ENCODE measurements around the gene PAFAH1B2. TPM values are rescaled to one million over a fixed set of nuclear protein-coding genes. Genes with fewer than 3 reads are reported as not detected.
"Not testable (repeated sequence)": the region's sequence is repeated elsewhere in the genome, so short reads cannot be mapped to it uniquely, and the experiment has no call there.

Gene PAFAH1B2
- total RNA-seq, 1 donor from 2014 or later, result 203 TPM

DNA sequence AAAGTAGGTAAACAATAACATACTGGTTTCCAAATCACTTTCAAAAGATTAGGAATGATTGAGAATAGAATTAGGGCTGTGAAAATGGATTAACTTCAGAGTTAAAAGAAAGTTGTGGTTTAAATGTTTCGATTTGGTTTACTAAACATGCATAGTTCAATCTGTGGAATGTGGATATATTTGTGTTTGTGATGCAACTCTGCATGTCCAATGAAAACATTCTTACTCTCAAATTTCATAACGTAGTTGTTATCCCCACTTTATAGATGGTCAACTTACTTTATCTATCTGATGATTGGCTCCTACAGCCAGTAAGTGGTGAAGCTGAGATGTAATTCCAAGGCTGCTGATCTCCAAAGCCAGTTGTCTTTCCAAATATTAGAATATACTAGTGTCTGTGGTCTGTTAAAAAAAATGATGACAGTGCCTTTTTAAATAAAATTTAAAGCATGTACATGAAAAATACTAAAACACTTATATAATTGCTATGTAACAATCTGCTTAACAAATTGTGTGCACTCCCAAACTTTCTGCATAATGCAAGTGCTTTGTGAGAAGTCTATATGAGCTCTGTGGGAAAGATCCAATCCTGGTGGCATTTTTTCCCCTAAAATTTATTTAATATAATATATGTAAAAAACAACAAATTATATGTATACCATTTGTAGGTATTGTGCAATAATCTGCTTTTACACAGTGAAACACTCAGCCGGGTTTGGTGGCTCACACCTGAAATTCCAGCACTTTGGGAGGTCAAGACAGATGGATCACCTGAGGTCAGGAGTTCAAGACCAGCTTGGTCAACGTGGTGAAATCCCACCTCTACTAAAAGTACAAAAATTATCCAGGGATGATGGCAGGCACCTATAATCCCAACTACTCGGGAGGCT is 36.1 kb upstream of the PAFAH1B2 start:
- Mint-ChIP-seq H3K36me3 (no peaks in the 10 kb centered on the region), H3K27ac (no peak overlapping the region), H3K4me3 (no peak overlapping the region), H3K9me3 (no peaks in the 10 kb centered on the region), H3K27me3 (ENCODE audit: insufficient read depth, low read depth) (no peaks in the 10 kb centered on the region), H3K4me1 (no peaks in the 10 kb centered on the region)
- H2AFZ ChIP-seq (replicated peaks), result no peak overlapping the region
- no peaks in the 10 kb centered on the region for H3K36me3 ChIP-seq
- no peak overlapping the region for H3K4me3 ChIP-seq
- no peaks in the 10 kb centered on the region for H3K27me3 ChIP-seq
- no peak overlapping the region for H3K9ac ChIP-seq
- TF ChIP-seq, protein P1, sequence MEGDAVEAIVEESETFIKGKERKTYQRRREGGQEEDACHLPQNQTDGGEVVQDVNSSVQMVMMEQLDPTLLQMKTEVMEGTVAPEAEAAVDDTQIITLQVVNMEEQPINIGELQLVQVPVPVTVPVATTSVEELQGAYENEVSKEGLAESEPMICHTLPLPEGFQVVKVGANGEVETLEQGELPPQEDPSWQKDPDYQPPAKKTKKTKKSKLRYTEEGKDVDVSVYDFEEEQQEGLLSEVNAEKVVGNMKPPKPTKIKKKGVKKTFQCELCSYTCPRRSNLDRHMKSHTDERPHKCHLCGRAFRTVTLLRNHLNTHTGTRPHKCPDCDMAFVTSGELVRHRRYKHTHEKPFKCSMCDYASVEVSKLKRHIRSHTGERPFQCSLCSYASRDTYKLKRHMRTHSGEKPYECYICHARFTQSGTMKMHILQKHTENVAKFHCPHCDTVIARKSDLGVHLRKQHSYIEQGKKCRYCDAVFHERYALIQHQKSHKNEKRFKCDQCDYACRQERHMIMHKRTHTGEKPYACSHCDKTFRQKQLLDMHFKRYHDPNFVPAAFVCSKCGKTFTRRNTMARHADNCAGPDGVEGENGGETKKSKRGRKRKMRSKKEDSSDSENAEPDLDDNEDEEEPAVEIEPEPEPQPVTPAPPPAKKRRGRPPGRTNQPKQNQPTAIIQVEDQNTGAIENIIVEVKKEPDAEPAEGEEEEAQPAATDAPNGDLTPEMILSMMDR (IDR thresholded peaks at IDR 0.05), result no peak
- TF ChIP-seq EZH2 (IDR thresholded peaks at IDR 0.05) (no peak), EZH2phosphoT487 (IDR thresholded peaks at IDR 0.05) (no peak)
- no peaks in the 10 kb centered on the region for H3K4me1 ChIP-seq
- H3K27ac ChIP-seq, result no peak overlapping the region
- no peak for DNase-seq (ENCODE audit: low spot score)
- H4K20me1 ChIP-seq (ENCODE audit: low read depth), result no peaks in the 10 kb centered on the region
- no peaks in the 10 kb centered on the region for H3F3A ChIP-seq (ENCODE audit: low read depth)
- no peak overlapping the region for H3K4me2 ChIP-seq
- no peaks in the 10 kb centered on the region for H3K9me3 ChIP-seq (ENCODE audit: low read depth)
- no peaks in the 10 kb centered on the region for H3K79me2 ChIP-seq (ENCODE audit: low read depth)

DNA sequence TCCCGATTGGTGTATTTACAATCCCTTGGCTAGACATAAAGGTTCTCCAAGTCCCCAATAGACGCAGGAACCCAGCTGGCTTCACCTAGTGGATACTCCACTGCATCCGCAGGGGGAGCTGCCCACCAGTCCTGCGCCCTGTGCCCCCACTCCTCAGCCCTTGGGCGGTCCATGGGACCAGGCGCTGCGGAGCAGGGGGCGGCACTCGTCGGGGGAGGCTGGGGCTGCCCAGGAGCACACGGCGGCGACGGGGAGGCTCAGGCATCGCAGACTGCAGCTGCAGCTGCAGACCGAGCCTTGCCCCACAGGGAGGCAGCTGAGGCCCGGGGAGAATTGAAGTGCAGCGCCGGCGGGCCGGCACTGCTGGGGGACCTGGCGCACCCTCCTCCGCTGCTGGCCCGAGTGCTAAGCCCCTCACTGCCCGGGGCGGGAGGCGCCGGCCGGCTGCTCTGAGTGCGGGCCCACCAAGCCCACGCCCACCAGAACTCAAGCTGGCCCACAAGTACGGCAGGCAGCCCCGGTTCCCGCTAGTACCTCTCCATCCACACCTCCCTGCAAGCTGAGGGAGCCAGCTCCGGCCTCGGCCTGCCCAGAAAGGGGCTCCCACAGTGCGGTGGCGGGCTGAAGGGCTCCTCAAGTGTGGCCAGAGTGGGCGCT is 33.7 kb upstream of the PAFAH1B2 start:
- H3K9me3 Mint-ChIP-seq, result no peaks in the 10 kb centered on the region
- H3K4me1 Mint-ChIP-seq, result no peaks in the 10 kb centered on the region
- TF ChIP-seq EZH2 (IDR thresholded peaks at IDR 0.05) (no peak), EZH2phosphoT487 (IDR thresholded peaks at IDR 0.05) (no peak)
- TF ChIP-seq, protein P1 (IDR thresholded peaks at IDR 0.05), result no peak
- no peak for DNase-seq (ENCODE audit: low spot score)
- Histone ChIP-seq H3K9ac (no peak overlapping the region), H3K36me3 (no peaks in the 10 kb centered on the region), H3K79me2 (ENCODE audit: low read depth) (no peaks in the 10 kb centered on the region), H2AFZ (replicated peaks) (no peak overlapping the region), H3K4me2 (no peak overlapping the region), H3F3A (ENCODE audit: low read depth) (no peaks in the 10 kb centered on the region), H3K9me3 (ENCODE audit: low read depth) (no peaks in the 10 kb centered on the region), H3K4me1 (no peaks in the 10 kb centered on the region), H3K27ac (no peak overlapping the region), H3K27me3 (no peaks in the 10 kb centered on the region), H4K20me1 (ENCODE audit: low read depth) (no peaks in the 10 kb centered on the region), H3K4me3 (no peak overlapping the region)
- H3K27me3 Mint-ChIP-seq (ENCODE audit: insufficient read depth, low read depth), result peaks cover 2% of the 10 kb centered on the region
- H3K36me3 Mint-ChIP-seq, result no peaks in the 10 kb centered on the region
- no peak overlapping the region for H3K27ac Mint-ChIP-seq
- H3K4me3 Mint-ChIP-seq, result no peak overlapping the region

DNA sequence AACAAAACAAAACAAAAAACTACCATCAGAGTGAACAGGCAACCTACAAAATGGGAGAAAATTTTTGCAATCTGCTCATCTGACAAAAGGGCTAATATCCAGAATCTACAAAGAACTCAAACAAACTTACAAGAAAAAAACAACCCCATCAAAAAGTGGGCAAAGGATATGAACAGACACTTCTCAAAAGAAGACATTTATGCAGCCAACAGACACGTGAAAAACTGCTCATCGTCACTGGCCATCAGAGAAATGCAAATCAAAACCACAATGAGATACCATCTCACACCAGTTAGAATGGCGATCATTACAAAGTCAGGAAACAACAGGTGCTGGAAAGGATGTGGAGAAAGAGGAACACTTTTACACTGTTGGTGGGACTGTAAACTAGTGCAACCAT is 31.6 kb upstream of the PAFAH1B2 start:
- H3K4me2 ChIP-seq; H3K4me1 ChIP-seq; H3K36me3 Mint-ChIP-seq; H3K4me3 Mint-ChIP-seq; DNase-seq (ENCODE audit: low spot score); H3K27ac ChIP-seq; H3K9me3 Mint-ChIP-seq; H3K27ac Mint-ChIP-seq; H4K20me1 ChIP-seq (ENCODE audit: low read depth); H3K9ac ChIP-seq; H3K36me3 ChIP-seq; H3K27me3 Mint-ChIP-seq (ENCODE audit: insufficient read depth, low read depth); H2AFZ ChIP-seq (replicated peaks); H3K4me1 Mint-ChIP-seq; H3K9me3 ChIP-seq (ENCODE audit: low read depth); H3K27me3 ChIP-seq; H3K4me3 ChIP-seq; H3F3A ChIP-seq (ENCODE audit: low read depth); H3K79me2 ChIP-seq (ENCODE audit: low read depth): not testable (repeated sequence)

DNA sequence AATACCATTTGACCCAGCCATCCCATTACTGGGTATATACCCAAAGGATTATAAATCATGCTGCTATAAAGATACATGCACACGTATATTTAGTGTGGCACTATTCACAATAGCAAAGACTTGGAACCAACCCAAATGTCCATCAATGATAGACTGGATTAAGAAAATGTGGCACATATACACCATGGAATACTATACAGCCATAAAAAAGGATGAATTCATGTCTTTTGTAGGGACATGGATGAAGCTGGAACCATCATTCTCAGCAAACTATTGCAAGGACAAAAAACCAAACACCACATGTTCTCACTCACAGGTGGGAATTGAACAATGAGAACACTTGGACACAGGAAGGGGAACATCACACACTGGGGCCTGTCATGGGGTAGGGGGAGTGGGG is 31.1 kb upstream of the PAFAH1B2 start:
- not testable (repeated sequence) for H3K27me3 ChIP-seq; H3K4me2 ChIP-seq; H3K36me3 ChIP-seq; H3F3A ChIP-seq (ENCODE audit: low read depth); H2AFZ ChIP-seq (replicated peaks); H3K4me1 Mint-ChIP-seq; H3K9me3 ChIP-seq (ENCODE audit: low read depth); H3K9ac ChIP-seq; H3K4me3 Mint-ChIP-seq; H3K79me2 ChIP-seq (ENCODE audit: low read depth); H3K27me3 Mint-ChIP-seq (ENCODE audit: insufficient read depth, low read depth); H3K27ac ChIP-seq; H3K4me1 ChIP-seq; H3K4me3 ChIP-seq; H3K9me3 Mint-ChIP-seq; DNase-seq (ENCODE audit: low spot score); H3K36me3 Mint-ChIP-seq; H3K27ac Mint-ChIP-seq; H4K20me1 ChIP-seq (ENCODE audit: low read depth)
